GM23338 (cell line): Measurements from ENCODE around the gene DOCK1. TPM values are rescaled to one million over a fixed set of nuclear protein-coding genes. Genes with fewer than 3 reads are reported as not detected.

Source experiments
- ATAC-seq: fragments of 200-7000 bp; cut with Tn5 transposase; 3 replicates; pipeline ENCODE4 v1.9.1; 2020
- DNase-seq: peaks from one replicate; pipeline ENCODE4 v3.0.0-alpha.2; 2015; ENCODE audit warnings: low spot score
- H2AFZ ChIP-seq: fragments of 200-600 bp; sonication (generic); 2 replicates; pipeline ENCODE4 v1.8.0; 2016; ENCODE audit warnings: antibody characterized with exemption, mild to moderate bottlenecking, moderate library complexity
- H3F3A ChIP-seq: fragments of 200-600 bp; sonication (generic); replicated peaks from 2 replicates; pipeline ENCODE4 v1.8.0; 2017; ENCODE audit warnings: antibody characterized with exemption, mixed run types, low read depth
- H3K27ac ChIP-seq: fragments of 200-600 bp; sonication (generic); 2 replicates; pipeline ENCODE4 v1.6.1; 2016; ENCODE audit warnings: low read depth
- H3K27me3 ChIP-seq: fragments of 200-600 bp; sonication (generic); 2 replicates; pipeline ENCODE4 v1.8.0; 2016; ENCODE audit warnings: mild to moderate bottlenecking, mixed run types, moderate library complexity; ENCODE audit not compliant: insufficient read depth
- H3K36me3 ChIP-seq: fragments of 200-600 bp; sonication (generic); 2 replicates; pipeline ENCODE4 v1.8.0; 2016; ENCODE audit warnings: mild to moderate bottlenecking; ENCODE audit not compliant: insufficient read depth
- H3K4me1 ChIP-seq: fragments of 200-600 bp; sonication (generic); 2 replicates; pipeline ENCODE4 v1.8.0; 2016; ENCODE audit warnings: mild to moderate bottlenecking, moderate library complexity; ENCODE audit not compliant: insufficient read depth
- H3K4me2 ChIP-seq: fragments of 200-600 bp; sonication (generic); 2 replicates; pipeline ENCODE4 v1.7.1; 2017; ENCODE audit warnings: mixed run types
- H3K4me3 ChIP-seq: fragments of 200-600 bp; sonication (generic); 2 replicates; pipeline ENCODE4 v1.6.1; 2016; ENCODE audit warnings: mixed run types
- H3K79me2 ChIP-seq: fragments of 200-600 bp; sonication (generic); replicated peaks from 2 replicates; pipeline ENCODE4 v1.8.0; 2017; ENCODE audit warnings: mild to moderate bottlenecking; ENCODE audit not compliant: insufficient read depth
- H3K9me2 ChIP-seq: fragments of 200-600 bp; sonication (generic); 2 replicates; pipeline ENCODE4 v1.8.0; 2017; ENCODE audit not compliant: insufficient read depth
- H4K20me1 ChIP-seq: fragments of 200-600 bp; sonication (generic); replicated peaks from 2 replicates; pipeline ENCODE4 v1.8.0; 2017; ENCODE audit warnings: mild to moderate bottlenecking; ENCODE audit not compliant: insufficient read depth
- H3K27ac Mint-ChIP-seq: 2 replicates; pipeline ENCODE4 v1.8.0; 2020; ENCODE audit warnings: inconsistent platforms, mild to moderate bottlenecking, moderate library complexity, mixed read lengths
- H3K27me3 Mint-ChIP-seq: 3 replicates; pipeline ENCODE4 v1.8.0; 2022; ENCODE audit warnings: low read depth, mild to moderate bottlenecking, moderate library complexity, mixed read lengths, inconsistent platforms; ENCODE audit not compliant: insufficient read depth, poor library complexity
- H3K36me3 Mint-ChIP-seq: 3 replicates; pipeline ENCODE4 v1.8.0; 2021; ENCODE audit warnings: low read depth, mild to moderate bottlenecking, inconsistent platforms, moderate library complexity, mixed read lengths
- H3K4me1 Mint-ChIP-seq: 3 replicates; pipeline ENCODE4 v1.8.0; 2020; ENCODE audit warnings: mild to moderate bottlenecking, inconsistent platforms, mixed read lengths
- H3K4me3 Mint-ChIP-seq: 3 replicates; pipeline ENCODE4 v1.8.0; 2021; ENCODE audit warnings: moderate library complexity, mild to moderate bottlenecking, inconsistent platforms, mixed read lengths
- H3K9me3 Mint-ChIP-seq: 3 replicates; pipeline ENCODE4 v1.8.0; 2020; ENCODE audit warnings: moderate library complexity, mild to moderate bottlenecking, inconsistent platforms, mixed read lengths
- CREB1 ChIP-seq: fragments of 250-450 bp; sonication (Bioruptor Pico); IDR thresholded peaks from 2 replicates; pipeline ENCODE4 v1.5.0; 2020; ENCODE audit warnings: low read depth, mild to moderate bottlenecking, moderate library complexity
- CTCF ChIP-seq, 2 experiments: fragments of 200-600 bp in 1 of 2; sonication (generic) in 1 of 2; conservative IDR thresholded peaks; 2 replicates each; pipeline versions ENCODE4 v1.5.1 to v1.6.1; 2016 to 2017; ENCODE audit warnings: antibody characterized with exemption in 2 of 2, low read depth in 2 of 2, mild to moderate bottlenecking in 2 of 2, moderate library complexity in 1 of 2
- ETS1 ChIP-seq: IDR thresholded peaks from 2 replicates; pipeline ENCODE4 v1.6.1; 2016; ENCODE audit warnings: antibody characterized with exemption
- EZH2 ChIP-seq: fragments of 200-600 bp; sonication (generic); IDR thresholded peaks from one replicate; pipeline ENCODE4 v1.8.0; 2017; ENCODE audit warnings: antibody characterized with exemption, mild to moderate bottlenecking, low read depth; ENCODE audit not compliant: unreplicated experiment
- EZH2phosphoT487 ChIP-seq: fragments of 200-600 bp; sonication (generic); IDR thresholded peaks from one replicate; pipeline ENCODE4 v1.8.1; 2018; ENCODE audit warnings: antibody characterized with exemption; ENCODE audit not compliant: unreplicated experiment
- JUNB ChIP-seq: IDR thresholded peaks from one replicate; pipeline ENCODE4 v1.6.1; 2016; ENCODE audit warnings: antibody characterized with exemption; ENCODE audit not compliant: unreplicated experiment
- NANOG ChIP-seq: IDR thresholded peaks from 2 replicates; pipeline ENCODE4 v1.6.1; 2016; ENCODE audit warnings: antibody characterized with exemption, borderline replicate concordance
- POLR2AphosphoS5 ChIP-seq: IDR thresholded peaks from 2 replicates; pipeline ENCODE4 v1.6.1; 2016; ENCODE audit warnings: antibody characterized with exemption, low read depth
- REST ChIP-seq: IDR thresholded peaks from one replicate; pipeline ENCODE4 v1.6.1; 2018; ENCODE audit warnings: antibody characterized with exemption; ENCODE audit not compliant: unreplicated experiment
- STAT1 ChIP-seq: IDR thresholded peaks from one replicate; pipeline ENCODE4 v1.6.1; 2016; ENCODE audit warnings: antibody characterized with exemption; ENCODE audit not compliant: unreplicated experiment
- ZNF114 ChIP-seq: fragments of 250-450 bp; sonication (Bioruptor Pico); IDR thresholded peaks from 2 replicates; pipeline ENCODE4 v1.5.0; 2020; ENCODE audit warnings: mild to moderate bottlenecking, moderate library complexity
- ZNF331 ChIP-seq: fragments of 250-450 bp; sonication (Bioruptor Pico); IDR thresholded peaks from 2 replicates; pipeline ENCODE4 v1.5.0; 2020; ENCODE audit warnings: low read depth, mild to moderate bottlenecking, moderate library complexity
- ZNF462 ChIP-seq: fragments of 250-450 bp; sonication (Bioruptor Pico); IDR thresholded peaks from 2 replicates; pipeline ENCODE4 v1.5.0; 2020; ENCODE audit warnings: mild to moderate bottlenecking, moderate library complexity
- polyA plus RNA-seq: library from polyadenylated mRNA; unstranded; fragments of >200 nt; fragmentation: Nextera tagmentation; extraction: Ambion mirVana; gene quantifications from 2 replicates; pipeline ENCODE4 v1.2.1, GENCODE V29; 2016
- total RNA-seq: library from RNA; depleted of rRNA; stranded (reverse); fragments of >200 nt; shearing (Covaris generic); gene quantifications from 2 replicates; pipeline ENCODE4 v1.2.3, GENCODE V29; 2014

Gene DOCK1
- total and polyA plus RNA-seq, 2 experiments from 2014 or later, result 13.2 to 55.3 TPM

GRCh38 chr10:127092916-127093315, 187.7 kb downstream of the DOCK1 start:
- no peak overlapping the region for H3K4me3 Mint-ChIP-seq
- H3K9me3 Mint-ChIP-seq, result no peaks in the 10 kb centered on the region; the same call in 2 of the 3 replicates
- no peak overlapping the region for H3K4me3 ChIP-seq
- H3K4me2 ChIP-seq, result no peak overlapping the region
- ATAC-seq, result no peak
- no peaks in the 10 kb centered on the region for H3K4me1 ChIP-seq
- H3K27me3 Mint-ChIP-seq, result peaks cover 8% of the 10 kb centered on the region
- no peaks in the 10 kb centered on the region for H3K79me2 ChIP-seq
- no peak overlapping the region for H3K27ac Mint-ChIP-seq
- no peaks in the 10 kb centered on the region for H3K27me3 ChIP-seq
- no peaks in the 10 kb centered on the region for H3K9me2 ChIP-seq
- no peaks in the 10 kb centered on the region for H3K36me3 ChIP-seq
- no peak overlapping the region for H2AFZ ChIP-seq
- DNase-seq, result no peak
- no peaks in the 10 kb centered on the region for H3F3A ChIP-seq
- no peak for TF ChIP-seq ETS1
- no peak for TF ChIP-seq ZNF114 (CRISPR knock-in tag)
- TF ChIP-seq EZH2, result no peak
- TF ChIP-seq POLR2AphosphoS5, result no peak
- TF ChIP-seq CREB1 (CRISPR knock-in tag), result no peak
- TF ChIP-seq STAT1, result no peak
- no peak for TF ChIP-seq REST
- no peak for TF ChIP-seq ZNF331 (CRISPR knock-in tag)
- no peak for TF ChIP-seq NANOG
- TF ChIP-seq CTCF (conservative IDR thresholded peaks at IDR 0.05; ENCODE audit: low read depth in 2 of 2), result no peak
- TF ChIP-seq ZNF462 (CRISPR knock-in tag), result no peak
- no peak for TF ChIP-seq EZH2phosphoT487
- no peak for TF ChIP-seq JUNB
- H3K4me1 Mint-ChIP-seq, result no peaks in the 10 kb centered on the region
- no peak overlapping the region for H3K27ac ChIP-seq
- H3K36me3 Mint-ChIP-seq, result peaks cover 26% of the 10 kb centered on the region
- H4K20me1 ChIP-seq, result no peaks in the 10 kb centered on the region
